DND-41 (cell line): ENCODE measurements around the gene SLC25A13.

Experiments used
- CTCF ChIP-seq: IDR thresholded peaks from 2 replicates; pipeline ENCODE4 v1.5.1; 2012; ENCODE audit warnings: borderline replicate concordance, low read length, moderate library complexity, mild to moderate bottlenecking; ENCODE audit not compliant: poor library complexity, severe bottlenecking; ENCODE audit errors: extremely low read depth
- EZH2 ChIP-seq: IDR thresholded peaks from 3 replicates; pipeline ENCODE4 v1.6.1; 2012; ENCODE audit warnings: borderline replicate concordance, low read depth, mild to moderate bottlenecking, moderate library complexity, low read length, inconsistent platforms; ENCODE audit not compliant: severe bottlenecking

- no peak for TF ChIP-seq CTCF
- no peak for TF ChIP-seq EZH2
These were observed 71.0 kb downstream of the SLC25A13 start for GRCh38 chr7:96250776-96251361.
